ENCODE measurements around the gene ACBD5. TPM values are rescaled to one million over a fixed set of nuclear protein-coding genes. Genes with fewer than 3 reads are reported as not detected.
A peak's percentile ranks its signal among the peaks of the same experiment; 100 is the strongest.
"Not testable (repeated sequence)": the region's sequence is repeated elsewhere in the genome, so short reads cannot be mapped to it uniquely, and the experiment has no call there.

The ACBD5 gene
- total RNA-seq, 1 donor from 2014 or later = 59.5 TPM

- intact Hi-C loops (cut with DNase I) = no loop called here
- no peak for DNase-seq (ENCODE audit: low spot score)
Measured at GRCh38 chr10:27157150-27157549, 83.4 kb downstream of the ACBD5 start.

GRCh38 chr10:27156566-27156965 is 84.0 kb downstream of the ACBD5 start:
- intact Hi-C loops (cut with DNase I); DNase-seq (ENCODE audit: low spot score): not testable (repeated sequence)

- intact Hi-C loops (cut with DNase I) = loop anchor here (2.0 kb wide), 2 partner anchors 54 to 88 kb away; partner anchors contain the start of gene ANKRD26
- DNase-seq (ENCODE audit: low spot score) = peak; percentile 95
Measured at GRCh38 chr10:27155066-27155754, 85.4 kb downstream of the ACBD5 start, which contains the start of gene MASTL. MASTL (plus strand) TSS chr10:27155352; CDS start chr10:27155427, 75 bp downstream.

GRCh38 chr10:27153845-27154193 is 86.8 kb downstream of the ACBD5 start:
- no peak for DNase-seq (ENCODE audit: low spot score)

GRCh38 chr10:27153329-27153728 is 87.3 kb downstream of the ACBD5 start:
- DNase-seq (ENCODE audit: low spot score) = no peak
- intact Hi-C loops (cut with DNase I) = no loop called here

More at GRCh38 chr10:27153845-27154193, 86.8 kb downstream of the ACBD5 start:
- intact Hi-C loops (cut with DNase I) = loop anchor here (2.0 kb wide), 2 partner anchors 53 to 89 kb away; partner anchors contain the start of gene ANKRD26

- DNase-seq (ENCODE audit: low spot score) = no peak
- intact Hi-C loops (cut with DNase I) = no loop called here
Measured at GRCh38 chr10:27152687-27153086, 87.9 kb downstream of the ACBD5 start.

GRCh38 chr10:27150261-27150660 is 90.3 kb downstream of the ACBD5 start:
- DNase-seq (ENCODE audit: low spot score) = no peak
- intact Hi-C loops (cut with DNase I) = no loop called here

GRCh38 chr10:27147701-27148100 is 92.9 kb downstream of the ACBD5 start:
- no peak for DNase-seq (ENCODE audit: low spot score)
- intact Hi-C loops (cut with DNase I) = no loop called here

GRCh38 chr10:27145937-27146336 is 94.7 kb downstream of the ACBD5 start:
- no peak for DNase-seq (ENCODE audit: low spot score)
- intact Hi-C loops (cut with DNase I) = no loop called here

Other genes with a start within 250 kb of the ACBD5 start
- gene ANKRD26, start 140.3 kb downstream of the ACBD5 start, total RNA-seq = 9.1 TPM
- 87.4 TPM for gene YME1L1, start 86.4 kb downstream of the ACBD5 start, total RNA-seq
- gene MASTL, start 85.4 kb downstream of the ACBD5 start, total RNA-seq = 1.8 TPM